GM19452 (cell line): Measurements from ENCODE around the gene GALNT4.

Experiments used
- ATAC-seq: cut with Tn5 transposase; IDR thresholded peaks from one replicate; pipeline ENCODE4 v1.9.1; 2021; ENCODE audit not compliant: unreplicated experiment

GALNT4 gene

GRCh38 chr12:89494411-89495231 is 30.0 kb downstream of the GALNT4 start:
- peak; percentile 62 for ATAC-seq

DNA sequence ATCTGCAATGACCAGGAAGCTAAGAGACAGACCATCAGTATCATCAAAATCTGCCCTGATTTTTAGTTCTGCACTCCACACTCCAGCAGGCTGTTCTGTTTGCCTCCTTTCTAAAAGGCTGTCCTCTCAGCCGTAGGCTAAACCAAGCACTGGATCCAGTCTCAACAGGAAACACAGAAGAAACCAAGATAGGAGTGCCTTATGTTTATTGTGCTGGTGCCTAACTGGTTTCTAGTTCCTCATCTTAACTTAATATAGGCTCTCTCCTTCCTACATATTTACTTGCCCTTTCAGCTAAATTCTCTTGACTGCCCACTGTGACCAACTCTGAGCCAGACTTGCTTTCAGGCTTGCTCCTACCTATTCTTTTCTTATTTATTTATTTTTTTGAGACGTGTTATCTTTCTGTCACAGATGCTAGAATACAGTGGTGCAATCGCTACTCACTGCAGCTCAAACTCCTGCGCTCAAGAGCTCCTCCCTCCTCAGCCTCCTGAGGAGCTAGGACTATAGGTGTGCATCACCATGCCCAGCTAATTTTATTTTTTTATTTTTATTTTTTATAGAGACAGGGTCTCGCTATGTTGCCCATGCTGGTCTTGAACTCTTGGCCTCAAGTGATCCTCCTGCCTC is 30.8 kb downstream of the GALNT4 start:
- no peak for ATAC-seq

DNA sequence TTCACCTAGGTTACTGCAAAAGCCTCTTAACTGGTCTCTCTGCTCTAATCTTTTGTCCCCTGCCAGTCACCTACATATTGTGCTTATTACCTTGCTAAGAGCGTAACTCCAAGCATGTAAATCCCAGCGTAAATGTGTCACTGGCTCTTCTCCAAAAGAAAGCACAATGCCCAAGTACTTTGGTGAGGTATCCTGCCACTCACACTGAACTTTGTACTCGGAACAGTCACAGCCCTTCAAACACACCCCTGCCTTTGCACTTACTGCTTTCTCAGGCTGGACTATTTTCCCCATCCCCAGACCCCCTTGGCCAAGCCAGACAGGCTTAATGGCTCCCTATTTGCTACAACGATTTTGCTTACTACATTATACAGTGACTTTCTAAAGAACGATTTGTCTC is 31.7 kb downstream of the GALNT4 start:
- ATAC-seq, result no peak

DNA sequence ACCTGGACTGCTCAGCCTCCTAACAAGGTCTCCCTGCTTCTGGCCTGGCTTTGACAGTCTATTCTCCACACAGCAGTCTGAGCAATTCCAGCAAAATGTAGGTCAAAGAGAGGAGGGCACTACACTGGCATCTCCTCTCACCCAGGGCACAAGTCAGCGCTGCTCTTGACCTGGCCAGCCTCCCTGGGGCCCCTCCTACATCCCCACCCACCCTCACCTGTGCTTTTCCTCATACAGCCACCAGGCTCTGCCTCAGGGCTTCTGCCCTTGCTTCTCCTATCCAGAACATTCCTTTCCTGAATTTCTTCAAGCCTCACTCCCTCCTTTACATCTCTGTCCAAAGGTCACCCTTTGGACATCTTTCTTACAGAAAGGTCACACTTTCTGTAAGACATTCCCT is 33.7 kb downstream of the GALNT4 start:
- ATAC-seq, result no peak

DNA sequence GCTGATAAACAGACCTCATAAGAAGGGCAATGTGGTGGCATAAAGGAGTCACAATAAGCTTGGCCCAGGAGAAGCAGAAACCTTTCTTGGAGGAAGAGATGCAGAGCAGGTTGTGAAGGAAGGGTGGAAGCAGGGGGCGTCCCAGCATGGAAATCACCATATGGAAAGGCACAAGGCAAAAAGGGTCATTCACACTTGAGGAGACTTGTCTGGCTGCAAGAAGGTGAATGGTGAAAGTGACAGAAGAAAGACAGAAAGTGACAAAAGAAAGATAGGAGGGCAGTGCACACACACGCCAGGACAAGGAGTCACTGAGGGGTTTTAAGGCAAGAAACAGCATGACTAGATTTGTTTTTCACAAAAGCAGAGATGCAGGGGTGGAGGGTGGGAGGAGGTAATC is 38.3 kb downstream of the GALNT4 start:
- no peak for ATAC-seq

DNA sequence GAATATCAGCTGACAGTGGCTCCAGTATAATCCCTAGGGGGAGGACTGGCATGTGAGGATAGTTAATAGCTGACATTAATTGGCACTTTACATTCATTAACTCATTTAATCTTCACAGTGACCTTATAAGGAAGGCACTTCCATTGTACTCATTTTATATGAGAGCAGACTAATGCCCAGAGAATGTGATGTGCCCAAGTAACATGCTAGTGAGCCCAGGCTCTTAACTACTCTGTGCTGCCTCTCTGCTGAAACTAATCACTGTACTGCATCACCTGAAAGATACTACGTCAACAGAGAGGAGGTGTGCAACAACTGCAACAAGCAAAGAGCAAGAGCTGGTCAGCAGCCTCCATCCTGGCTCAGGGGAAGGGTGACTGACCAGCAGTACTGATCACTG is 40.1 kb downstream of the GALNT4 start:
- no peak for ATAC-seq

- no peak for ATAC-seq
Observed at GRCh38 chr12:89481213-89481914, 43.2 kb downstream of the GALNT4 start.

DNA sequence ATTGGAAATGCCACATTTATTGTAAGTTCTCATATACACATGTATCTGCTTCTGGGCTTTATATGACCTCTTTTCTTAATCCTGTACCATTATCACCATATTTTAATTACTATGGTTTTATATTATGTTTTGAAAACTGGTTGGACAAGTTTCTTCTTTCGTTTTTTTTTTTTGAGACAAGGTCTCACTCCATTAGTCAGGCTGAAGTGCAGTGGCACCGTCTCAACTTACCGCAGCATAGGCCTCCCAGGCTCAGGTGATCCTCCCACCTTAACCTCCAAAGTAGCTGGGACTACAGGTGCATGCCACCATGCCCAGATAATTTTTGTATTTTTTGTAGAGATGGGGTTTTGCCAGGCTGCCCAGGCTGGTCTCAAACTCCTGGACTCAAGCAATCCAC is 44.6 kb downstream of the GALNT4 start:
- no peak for ATAC-seq

- no peak for ATAC-seq
Observed at GRCh38 chr12:89477633-89478279, 46.8 kb downstream of the GALNT4 start.

- no peak for ATAC-seq
Observed at GRCh38 chr12:89476904-89477595, 47.5 kb downstream of the GALNT4 start.

GRCh38 chr12:89476232-89476631 is 48.4 kb downstream of the GALNT4 start:
- no peak for ATAC-seq

- ATAC-seq, result no peak
Observed at GRCh38 chr12:89475203-89475990, 49.2 kb downstream of the GALNT4 start.

- no peak for ATAC-seq
Observed at GRCh38 chr12:89474615-89475014, 50.0 kb downstream of the GALNT4 start.
